ENCODE measurements around the gene SECTM1. TPM values are rescaled to one million over a fixed set of nuclear protein-coding genes. Genes with fewer than 3 reads are reported as not detected.

The SECTM1 gene
- total and polyA plus RNA-seq, 4 experiments from 2014 or later = 2.2 to 6.1 (median 4.8) TPM

GRCh38 chr17:82278786-82279391 lies 54.7 kb downstream of the SECTM1 start:
- no peaks in the 10 kb centered on the region for H3K36me3 Mint-ChIP-seq
- no peak overlapping the region for H3K27ac Mint-ChIP-seq
- no peaks in the 10 kb centered on the region for H3K36me3 ChIP-seq (ENCODE audit: insufficient read depth, low read length)
- H3K4me1 ChIP-seq (ENCODE audit: insufficient read depth, low read length) = peaks cover 28% of the 10 kb centered on the region
- peaks cover 8 to 21% (median 11%) of the 10 kb centered on the region in 4 donors for H3K4me1 Mint-ChIP-seq
- intact Hi-C loops (cut with micrococcal nuclease) = no loop called here
- H3K27ac ChIP-seq (ENCODE audit: low read depth, low read length) = no peak overlapping the region
- H3K27me3 ChIP-seq (ENCODE audit: insufficient read depth, low read length) = no peaks in the 10 kb centered on the region
- DNase-seq = no peak
- no peak overlapping the region for H3K4me3 Mint-ChIP-seq
- no peaks in the 10 kb centered on the region for H3K9me3 ChIP-seq (ENCODE audit: control insufficient read depth in 1 of 2, low read length in 2 of 2)
- H3K27me3 Mint-ChIP-seq = no peaks in the 10 kb centered on the region
- ChIA-PET CTCF (ENCODE audit: partially characterized antibody) (no interaction called here), POLR2A (ENCODE audit: partially characterized antibody) (no interaction called here)
- H3K4me3 ChIP-seq (ENCODE audit: low read length in 2 of 2) = no peak overlapping the region
- H3K9me3 Mint-ChIP-seq = no peaks in the 10 kb centered on the region

GRCh38 chr17:82278308-82278707 lies 55.3 kb downstream of the SECTM1 start:
- Histone ChIP-seq H3K4me1 (ENCODE audit: insufficient read depth, low read length) (peaks cover 32% of the 10 kb centered on the region), H3K36me3 (ENCODE audit: insufficient read depth, low read length) (no peaks in the 10 kb centered on the region), H3K27me3 (ENCODE audit: insufficient read depth, low read length) (no peaks in the 10 kb centered on the region), H3K9me3 (ENCODE audit: control insufficient read depth in 1 of 2, low read length in 2 of 2) (no peaks in the 10 kb centered on the region), H3K4me3 (ENCODE audit: low read length in 2 of 2) (no peak overlapping the region), H3K27ac (ENCODE audit: low read depth, low read length) (no peak overlapping the region)
- Mint-ChIP-seq H3K27ac (no peak overlapping the region), H3K27me3 (no peaks in the 10 kb centered on the region), H3K36me3 (peaks cover 0 to 2% of the 10 kb centered on the region in 2 donors), H3K9me3 (no peaks in the 10 kb centered on the region), H3K4me3 (no peak overlapping the region), H3K4me1 (peaks cover 8 to 23% (median 13%) of the 10 kb centered on the region in 4 donors)
- no peak for DNase-seq
- CTCF ChIA-PET (ENCODE audit: partially characterized antibody) = no interaction called here
- intact Hi-C loops (cut with micrococcal nuclease) = no loop called here
- POLR2A ChIA-PET (ENCODE audit: partially characterized antibody) = no interaction called here

- H3K4me1 Mint-ChIP-seq = peaks cover 8 to 23% (median 14%) of the 10 kb centered on the region in 4 donors
- Histone ChIP-seq H3K9me3 (ENCODE audit: control insufficient read depth in 1 of 2, low read length in 2 of 2) (no peaks in the 10 kb centered on the region), H3K27ac (ENCODE audit: low read depth, low read length) (no peak overlapping the region), H3K36me3 (ENCODE audit: insufficient read depth, low read length) (no peaks in the 10 kb centered on the region), H3K27me3 (ENCODE audit: insufficient read depth, low read length) (no peaks in the 10 kb centered on the region), H3K4me3 (ENCODE audit: low read length in 2 of 2) (no peak overlapping the region), H3K4me1 (ENCODE audit: insufficient read depth, low read length) (peaks cover 31% of the 10 kb centered on the region)
- no peaks in the 10 kb centered on the region for H3K27me3 Mint-ChIP-seq
- DNase-seq = no peak
- ChIA-PET POLR2A (ENCODE audit: partially characterized antibody) (no interaction called here), CTCF (ENCODE audit: partially characterized antibody) (no interaction called here)
- no peaks in the 10 kb centered on the region for H3K9me3 Mint-ChIP-seq
- intact Hi-C loops (cut with micrococcal nuclease) = no loop called here
- peak overlapping the region in 1 of 8 donors; percentile 21 for H3K4me3 Mint-ChIP-seq
- H3K27ac Mint-ChIP-seq = no peak overlapping the region
- H3K36me3 Mint-ChIP-seq = peaks cover 0 to 2% of the 10 kb centered on the region in 2 donors
Measured at GRCh38 chr17:82277851-82278250, 55.7 kb downstream of the SECTM1 start.

GRCh38 chr17:82276938-82277337 lies 56.6 kb downstream of the SECTM1 start:
- CTCF ChIA-PET (ENCODE audit: partially characterized antibody) = interaction anchor here (1.7 kb wide), 1 partner anchor 24 kb away, joined by 4 read pairs; no protein-coding TSS in a partner anchor

GRCh38 chr17:82275326-82275725 lies 58.2 kb downstream of the SECTM1 start:
- Mint-ChIP-seq H3K4me3 (peak overlapping the region in 1 of 8 donors; percentile 36), H3K27me3 (no peaks in the 10 kb centered on the region), H3K27ac (peak overlapping the region in 1 of 7 donors; percentile 67), H3K4me1 (peaks cover 17 to 35% (median 25%) of the 10 kb centered on the region in 4 donors), H3K9me3 (no peaks in the 10 kb centered on the region), H3K36me3 (peaks cover 10 to 23% of the 10 kb centered on the region in 2 donors)
- ChIA-PET POLR2A (ENCODE audit: partially characterized antibody) (interaction anchor here (3.7 to 4.4 kb wide), 2 partner anchors 17 to 22 kb away, joined by 43 to 56 read pairs; no protein-coding TSS in a partner anchor), CTCF (ENCODE audit: partially characterized antibody) (interaction anchor here (1.2 kb wide), 1 partner anchor 39 kb away, joined by 3 read pairs; no protein-coding TSS in a partner anchor)
- Histone ChIP-seq H3K4me1 (ENCODE audit: insufficient read depth, low read length) (peaks cover 32% of the 10 kb centered on the region), H3K27me3 (ENCODE audit: insufficient read depth, low read length) (no peaks in the 10 kb centered on the region), H3K9me3 (ENCODE audit: control insufficient read depth in 1 of 2, low read length in 2 of 2) (no peaks in the 10 kb centered on the region), H3K36me3 (ENCODE audit: insufficient read depth, low read length) (peaks cover 13% of the 10 kb centered on the region), H3K27ac (ENCODE audit: low read depth, low read length) (no peak overlapping the region), H3K4me3 (ENCODE audit: low read length in 2 of 2) (no peak overlapping the region)
- DNase-seq = no peak
- intact Hi-C loops (cut with micrococcal nuclease) = no loop called here

More at GRCh38 chr17:82276938-82277337, 56.6 kb downstream of the SECTM1 start:
- peaks cover 14 to 30% (median 21%) of the 10 kb centered on the region in 4 donors for H3K4me1 Mint-ChIP-seq
- DNase-seq = no peak
- Histone ChIP-seq H3K27ac (ENCODE audit: low read depth, low read length) (no peak overlapping the region), H3K36me3 (ENCODE audit: insufficient read depth, low read length) (peaks cover under 1% of the 10 kb centered on the region), H3K27me3 (ENCODE audit: insufficient read depth, low read length) (no peaks in the 10 kb centered on the region), H3K4me1 (ENCODE audit: insufficient read depth, low read length) (peaks cover 29% of the 10 kb centered on the region), H3K4me3 (ENCODE audit: low read length in 2 of 2) (no peak overlapping the region), H3K9me3 (ENCODE audit: control insufficient read depth in 1 of 2, low read length in 2 of 2) (no peaks in the 10 kb centered on the region)
- no peaks in the 10 kb centered on the region for H3K27me3 Mint-ChIP-seq
- no peak overlapping the region for H3K4me3 Mint-ChIP-seq
- H3K9me3 Mint-ChIP-seq = no peaks in the 10 kb centered on the region
- H3K36me3 Mint-ChIP-seq = peaks cover 5 to 8% of the 10 kb centered on the region in 2 donors
- POLR2A ChIA-PET (ENCODE audit: partially characterized antibody) = interaction anchor here (1.0 to 4.4 kb wide), 2 partner anchors 15 to 21 kb away, joined by 3 to 43 read pairs; no protein-coding TSS in a partner anchor
- intact Hi-C loops (cut with micrococcal nuclease) = no loop called here
- H3K27ac Mint-ChIP-seq = peak overlapping the region in 1 of 7 donors; percentile 46

- ChIA-PET CTCF (ENCODE audit: partially characterized antibody) (interaction anchor here (1.2 kb wide), 1 partner anchor 38 kb away, joined by 3 read pairs; no protein-coding TSS in a partner anchor), POLR2A (ENCODE audit: partially characterized antibody) (interaction anchor here (0.7 to 4.4 kb wide), 12 partner anchors 9 to 145 kb away, joined by 3 to 56 read pairs (median 5); partner anchors contain the start of genes CD7 and OGFOD3)
- peaks cover 16 to 31% of the 10 kb centered on the region in 2 donors for H3K36me3 Mint-ChIP-seq
- peaks cover 25 to 44% (median 34%) of the 10 kb centered on the region in 4 donors for H3K4me1 Mint-ChIP-seq
- Histone ChIP-seq H3K27me3 (ENCODE audit: insufficient read depth, low read length) (no peaks in the 10 kb centered on the region), H3K27ac (ENCODE audit: low read depth, low read length) (peak overlapping the region; percentile 80), H3K9me3 (ENCODE audit: control insufficient read depth in 1 of 2, low read length in 2 of 2) (no peaks in the 10 kb centered on the region), H3K4me1 (ENCODE audit: insufficient read depth, low read length) (peaks cover 41% of the 10 kb centered on the region), H3K4me3 (ENCODE audit: low read length in 2 of 2) (peak overlapping the region in 1 of 2 donors; percentile 76), H3K36me3 (ENCODE audit: insufficient read depth, low read length) (peaks cover 21% of the 10 kb centered on the region)
- peak overlapping the region; percentile 13 to 95 (median 49) for H3K4me3 Mint-ChIP-seq
- H3K27ac Mint-ChIP-seq = peak overlapping the region in 6 of 7 donors; percentile 30 to 99 (median 94)
- H3K9me3 Mint-ChIP-seq = no peaks in the 10 kb centered on the region
- intact Hi-C loops (cut with micrococcal nuclease) = no loop called here
- DNase-seq = no peak
- H3K27me3 Mint-ChIP-seq = no peaks in the 10 kb centered on the region
Measured at GRCh38 chr17:82274134-82275020, 59.2 kb downstream of the SECTM1 start.
